ENCODE results near the gene MAST4.

The MAST4 gene

GRCh38 chr5:66969963-66970362 lies 373.8 kb downstream of the MAST4 start:
- no peak for DNase-seq

DNA sequence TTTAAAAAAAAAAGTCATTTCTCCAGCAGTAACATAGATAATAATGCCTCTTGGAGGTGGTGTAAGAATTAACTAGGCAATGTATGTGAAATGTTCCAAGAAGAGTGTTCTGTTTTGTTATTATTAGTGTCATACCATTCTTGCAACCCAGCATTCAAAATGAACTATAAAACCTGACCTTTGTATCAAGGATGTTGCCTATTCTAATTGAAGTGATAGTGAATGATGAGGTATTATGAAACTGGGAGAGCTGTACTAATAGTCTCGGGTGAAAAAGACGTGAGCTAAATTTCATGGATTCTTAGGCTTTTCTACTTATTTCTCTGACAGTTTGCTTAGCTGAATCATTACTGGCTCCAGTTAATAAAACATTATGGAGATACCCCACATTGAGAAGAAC lies 375.8 kb downstream of the MAST4 start:
- DNase-seq, result no peak

GRCh38 chr5:66974256-66974655 lies 378.1 kb downstream of the MAST4 start:
- no peak for DNase-seq

- DNase-seq, result no peak
Measured at GRCh38 chr5:66976108-66976507, 379.9 kb downstream of the MAST4 start.

GRCh38 chr5:66979738-66980137 lies 383.5 kb downstream of the MAST4 start:
- no peak for DNase-seq

DNA sequence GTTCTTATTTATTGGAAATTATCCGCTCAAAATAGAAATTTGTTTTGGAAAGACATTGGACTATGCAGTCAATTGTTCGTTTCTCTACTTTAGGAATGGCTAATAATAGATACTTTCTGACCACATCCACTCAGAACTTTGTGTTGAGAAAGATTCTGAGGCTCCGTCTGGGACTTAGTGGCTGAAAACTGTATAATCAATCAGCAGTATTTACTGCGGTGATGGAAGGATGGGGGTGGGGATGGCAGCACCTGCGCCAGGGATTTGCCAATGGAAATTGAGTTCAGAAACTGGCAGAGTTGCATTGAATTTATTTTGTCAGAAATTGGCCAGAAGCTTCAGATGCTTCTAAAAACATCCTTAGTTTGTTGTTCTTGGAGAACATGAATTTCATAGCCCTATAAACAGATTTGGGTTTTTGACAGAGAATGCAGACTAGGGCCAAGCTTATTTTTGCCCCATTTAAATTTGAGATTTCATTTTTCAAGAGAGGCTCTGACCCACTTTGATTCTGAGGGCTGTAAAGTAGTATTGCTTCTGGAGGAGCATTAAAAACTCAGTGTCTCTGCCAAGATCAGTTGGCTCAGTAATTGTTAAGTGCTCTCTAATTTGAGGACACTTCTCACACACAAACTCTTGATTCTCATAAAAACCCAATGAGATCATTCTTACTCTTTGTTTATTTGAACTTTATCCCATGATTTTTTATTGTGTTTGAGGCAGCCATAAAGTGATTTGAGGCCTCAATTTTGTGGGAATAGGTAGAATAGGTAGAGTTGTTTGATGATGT lies 385.3 kb downstream of the MAST4 start:
- DNase-seq, result no peak

DNA sequence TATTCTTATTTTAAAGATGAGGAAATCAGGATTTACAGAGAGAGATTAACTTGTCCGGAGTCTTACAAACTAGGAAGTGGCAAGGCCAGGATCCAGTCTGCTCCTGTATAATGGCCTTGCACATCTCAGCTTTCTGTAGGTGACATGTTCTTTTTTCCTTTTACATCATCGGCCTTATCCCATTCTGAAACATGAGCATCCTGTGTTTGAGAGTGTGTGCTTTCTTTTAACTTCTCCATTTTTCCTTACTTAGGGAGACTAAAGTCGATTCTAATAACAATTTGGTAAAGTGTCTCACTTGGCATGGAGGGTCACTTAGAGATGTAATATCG lies 385.8 kb downstream of the MAST4 start:
- no peak for DNase-seq

GRCh38 chr5:66982470-66982869 lies 386.3 kb downstream of the MAST4 start:
- DNase-seq, result no peak

- no peak for DNase-seq
Measured at GRCh38 chr5:66985417-66985816, 389.2 kb downstream of the MAST4 start.

- DNase-seq, result no peak
Measured at GRCh38 chr5:66986009-66986408, 389.8 kb downstream of the MAST4 start.

GRCh38 chr5:66986534-66986933 lies 390.3 kb downstream of the MAST4 start:
- no peak for DNase-seq

DNA sequence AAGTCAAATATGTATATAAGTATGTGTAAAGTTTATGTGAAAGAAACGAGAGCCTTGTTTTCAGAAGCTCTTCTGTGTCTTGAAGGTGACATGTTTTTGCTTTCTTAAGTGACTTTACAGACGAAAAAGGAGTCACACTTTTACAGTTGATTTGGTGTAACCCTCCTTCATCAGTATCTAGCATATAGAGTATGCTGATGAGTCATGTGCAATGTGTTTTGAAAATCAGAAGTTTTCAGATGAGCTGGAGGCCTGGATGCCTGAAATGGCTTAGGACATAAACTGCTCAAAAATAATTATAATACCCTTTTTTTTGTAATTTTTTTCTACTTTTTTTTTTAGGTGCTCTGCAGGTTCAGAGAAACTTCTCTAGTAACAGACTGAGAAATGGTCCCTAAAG lies 390.9 kb downstream of the MAST4 start:
- no peak for DNase-seq

DNA sequence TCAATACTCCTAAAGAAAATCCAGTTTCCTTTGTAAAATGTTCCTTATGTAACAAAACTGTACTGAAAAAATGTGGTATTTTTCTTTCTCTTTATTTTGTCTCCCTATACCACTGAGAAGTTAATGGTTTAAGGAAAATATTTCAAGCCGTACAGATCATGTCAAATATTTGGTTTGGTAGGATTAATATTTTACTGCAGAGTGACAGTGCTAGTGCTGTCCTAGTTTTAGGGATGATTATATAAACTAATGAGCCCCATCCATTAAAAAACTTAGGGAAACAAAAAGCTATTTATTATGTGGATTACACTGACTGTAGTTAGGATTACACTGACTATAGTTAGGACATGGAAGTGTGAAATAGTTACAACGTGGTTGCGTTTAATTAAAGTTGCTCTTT lies 391.3 kb downstream of the MAST4 start:
- DNase-seq, result no peak

- DNase-seq, result no peak
Measured at GRCh38 chr5:66987949-66988838, 392.0 kb downstream of the MAST4 start.

- no peak for DNase-seq
Measured at GRCh38 chr5:66989286-66989685, 393.1 kb downstream of the MAST4 start.

- DNase-seq, result no peak
Measured at GRCh38 chr5:66989781-66990180, 393.6 kb downstream of the MAST4 start.

GRCh38 chr5:66991746-66992145 lies 395.6 kb downstream of the MAST4 start:
- DNase-seq, result no peak

DNA sequence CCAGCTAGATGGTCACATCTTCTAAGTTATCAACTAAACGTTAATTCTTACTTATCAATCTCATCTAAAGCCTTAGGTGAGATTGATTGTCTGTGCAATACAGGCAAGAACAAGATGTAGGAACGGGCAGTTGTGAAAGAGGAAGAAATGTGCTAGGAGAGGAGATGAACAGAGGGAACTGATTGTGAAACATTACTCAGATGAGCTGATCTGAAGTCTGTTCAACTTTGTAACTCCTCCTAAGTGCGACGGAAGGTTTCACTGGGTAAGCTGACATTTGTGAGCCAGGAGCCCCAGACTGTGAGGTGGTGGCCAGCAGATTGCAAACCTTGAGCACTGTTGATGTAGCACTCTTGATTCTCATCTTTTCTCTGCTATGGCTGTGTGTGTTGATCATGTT lies 396.4 kb downstream of the MAST4 start:
- no peak for DNase-seq

- DNase-seq, result no peak
Measured at GRCh38 chr5:66993448-66993847, 397.3 kb downstream of the MAST4 start.

DNA sequence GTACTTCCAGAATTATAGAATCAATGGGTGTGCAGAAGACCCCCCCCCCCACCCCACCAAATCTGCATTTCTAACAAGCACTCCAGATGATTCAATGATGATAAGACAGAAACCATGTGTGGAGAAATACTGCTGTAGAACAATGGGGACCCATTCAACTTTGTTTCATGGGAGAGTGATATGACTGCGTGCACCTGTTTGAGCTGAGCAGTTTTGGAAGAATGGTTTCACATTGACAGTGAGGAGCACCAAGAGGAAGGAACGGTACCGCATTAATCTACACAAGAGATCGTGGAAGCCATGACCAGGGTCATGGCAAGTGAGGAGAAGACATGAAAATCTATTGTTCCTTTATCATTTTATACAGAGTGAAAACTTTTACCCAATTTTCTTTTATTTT lies 397.7 kb downstream of the MAST4 start:
- no peak for DNase-seq

DNA sequence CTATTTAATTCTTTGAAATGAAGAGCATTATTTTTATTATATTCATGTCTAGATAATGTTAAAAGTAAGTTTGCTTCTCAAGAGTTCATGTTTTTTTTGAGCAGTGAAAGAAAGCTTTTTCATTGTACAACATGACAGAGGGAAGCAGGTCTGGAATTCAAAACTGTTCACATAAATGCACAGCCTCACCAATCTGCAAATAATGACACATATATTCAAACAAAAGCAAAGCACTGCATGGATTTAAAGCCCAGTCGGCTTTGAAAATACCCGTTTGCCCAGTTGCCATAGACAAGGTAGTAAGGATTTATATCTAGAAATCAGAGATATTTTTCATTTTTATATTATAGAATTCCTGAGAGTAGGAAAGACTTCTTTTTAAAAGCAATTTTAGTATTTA lies 398.6 kb downstream of the MAST4 start:
- DNase-seq, result no peak

DNA sequence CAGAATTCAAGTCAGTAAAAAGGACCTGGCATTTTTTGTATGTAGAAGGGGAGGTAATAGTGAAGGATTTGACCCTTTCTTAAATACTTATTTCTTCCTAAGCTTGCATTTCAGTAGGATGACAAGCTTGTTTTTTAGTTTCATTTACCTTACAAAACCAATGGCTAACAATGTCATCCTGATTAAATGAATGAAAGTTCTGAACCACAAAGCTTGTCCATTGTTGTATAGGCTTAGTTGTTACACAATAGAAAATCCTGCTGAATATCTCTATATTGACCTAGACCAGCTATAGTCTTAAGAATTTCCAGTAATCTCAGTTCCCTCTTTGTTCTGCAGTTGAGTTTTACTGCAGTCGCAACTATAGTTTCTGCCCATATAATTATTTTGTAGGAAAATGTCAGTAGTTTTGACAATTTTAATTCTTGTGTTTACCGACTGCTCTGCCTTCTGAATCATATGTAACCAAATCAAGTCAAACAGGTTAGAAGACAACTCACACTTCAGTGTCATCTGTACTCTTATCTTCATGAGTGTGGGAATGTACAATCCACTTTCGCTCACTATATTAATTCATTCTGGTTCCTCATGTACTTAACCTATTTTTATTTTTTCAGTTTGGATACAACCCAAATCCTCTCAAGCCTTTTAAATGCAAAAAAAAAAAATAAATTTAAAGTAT lies 404.7 kb downstream of the MAST4 start:
- no peak for DNase-seq

- DNase-seq, result no peak
Measured at GRCh38 chr5:67002832-67003684, 406.9 kb downstream of the MAST4 start.
